ENCODE measurements around the gene LGI4.

Gene LGI4

DNA sequence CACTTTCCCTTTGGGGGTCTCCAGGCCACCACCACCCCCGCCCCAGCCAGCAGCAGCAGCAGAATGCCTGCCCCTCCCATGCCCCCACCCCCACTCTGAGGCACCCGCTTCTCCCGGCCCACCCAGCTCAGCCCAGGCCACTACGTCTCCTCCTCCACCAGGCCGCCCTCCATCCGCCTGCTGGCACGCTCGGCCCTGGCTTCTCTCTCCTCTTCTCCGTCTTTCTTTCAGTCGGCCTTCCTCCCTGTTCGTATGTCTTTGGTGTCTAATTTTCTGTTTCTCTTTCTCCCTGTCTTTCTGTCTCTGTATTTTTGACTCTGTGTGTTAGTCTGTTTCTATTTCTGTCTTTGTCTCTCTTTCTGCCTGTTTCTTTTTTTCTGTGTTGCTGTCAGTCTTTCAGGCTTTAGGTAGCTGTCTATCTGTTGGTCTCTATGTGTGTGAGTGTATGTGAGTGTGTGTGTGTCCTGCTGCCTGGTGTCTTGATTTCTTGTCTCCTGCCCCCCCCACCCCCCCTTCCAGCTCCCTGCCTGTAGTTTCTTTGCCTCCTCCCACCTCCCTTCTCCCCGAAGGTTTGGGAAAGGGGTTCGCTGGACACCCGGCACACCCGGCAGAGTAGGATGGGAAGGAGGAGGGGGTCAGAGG is at the start of gene LGI4:
TSS of gene LGI4 (minus strand) at position 459 of the 642 bp plus-strand sequence. CDS start at position 80, 379 bp downstream.
- DNase-seq = no peak

DNA sequence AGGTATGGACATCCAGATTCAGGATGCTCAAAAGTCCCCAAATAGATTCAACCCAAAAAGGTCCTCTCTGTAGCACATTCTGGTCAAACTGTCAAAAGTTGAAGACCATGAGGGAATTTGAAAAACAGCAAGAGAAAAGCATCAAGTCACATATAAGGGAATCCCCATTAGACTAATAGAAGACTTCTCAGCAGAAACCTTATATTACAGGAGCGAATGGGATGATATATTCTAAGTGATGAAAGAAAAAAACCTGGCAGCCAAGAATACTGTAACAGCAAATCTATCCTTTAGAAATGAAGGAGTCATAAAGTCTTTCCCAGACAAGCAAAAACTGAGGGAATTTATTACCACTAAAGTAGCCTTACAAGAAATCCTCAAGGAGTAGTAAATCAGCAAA is 49.4 kb upstream of the LGI4 start:
- no peak for DNase-seq

DNA sequence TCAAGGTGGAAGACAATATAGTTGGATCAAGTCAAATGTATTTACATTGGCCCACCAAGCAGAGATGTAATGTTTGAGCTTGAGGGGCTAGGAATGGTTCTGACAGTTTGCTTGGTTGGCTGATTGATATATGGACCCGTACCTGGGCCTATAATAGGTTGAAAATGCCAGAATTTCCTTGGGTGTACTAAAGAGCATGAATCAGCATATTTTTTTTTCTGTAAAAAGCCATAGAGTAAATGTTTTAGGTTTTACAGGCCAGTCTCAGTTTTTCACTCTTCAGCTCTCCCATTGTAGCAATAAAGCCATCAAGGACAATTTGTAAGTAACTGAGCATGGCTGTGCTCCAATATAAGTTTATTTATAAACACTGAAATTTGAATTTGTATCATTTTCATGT is 46.5 kb upstream of the LGI4 start:
- no peak for DNase-seq

GRCh38 chr19:35179830-35180229 is 45.0 kb upstream of the LGI4 start:
- no peak for DNase-seq

GRCh38 chr19:35178701-35179100 is 43.8 kb upstream of the LGI4 start:
- no peak for DNase-seq

DNA sequence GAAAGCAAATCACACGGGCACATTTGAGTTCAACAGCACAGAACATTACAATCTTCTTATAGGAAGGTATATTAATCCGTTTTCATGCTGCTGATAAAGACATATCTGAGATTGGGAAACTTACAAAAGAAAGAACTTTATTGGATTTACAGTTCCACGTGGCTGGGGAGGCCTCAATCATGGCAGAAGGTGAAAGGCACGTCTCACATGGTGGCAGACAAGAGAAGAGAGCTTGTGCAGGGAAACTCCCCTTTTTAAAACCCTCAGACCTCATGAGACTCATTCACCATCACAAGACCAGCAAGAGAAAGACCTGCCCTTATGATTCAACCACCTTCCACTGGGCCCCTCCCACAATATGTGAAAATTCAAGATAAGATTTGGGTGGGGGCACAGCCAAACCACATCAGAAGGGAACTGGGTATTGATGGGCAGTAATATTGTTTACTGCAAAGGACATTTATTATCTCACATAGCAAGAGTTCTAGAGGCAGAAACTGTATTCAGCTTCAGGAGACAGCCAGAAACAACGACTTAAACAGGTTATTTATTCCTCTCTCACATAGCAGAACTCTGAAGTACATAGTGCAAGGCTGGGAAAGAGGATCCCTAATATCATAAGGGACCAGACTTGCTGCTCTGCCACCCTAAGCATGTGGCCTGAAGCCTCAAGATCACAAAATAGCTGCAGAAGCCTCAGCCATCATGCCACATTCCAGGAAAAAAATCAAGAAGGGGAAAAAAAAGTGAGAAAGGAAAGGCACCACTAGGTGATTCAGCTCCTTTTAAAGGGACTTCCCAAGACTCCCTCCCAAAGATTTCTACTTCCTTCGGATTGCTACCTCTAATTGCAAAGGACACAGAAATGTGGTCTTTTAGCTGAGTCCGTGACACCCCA is 42.8 kb upstream of the LGI4 start:
- DNase-seq = no peak

GRCh38 chr19:35176181-35176570 is 41.3 kb upstream of the LGI4 start:
- no peak for DNase-seq

GRCh38 chr19:35174226-35174625 is 39.4 kb upstream of the LGI4 start:
- no peak for DNase-seq

- no peak for DNase-seq
Measured at GRCh38 chr19:35171730-35172129, 36.9 kb upstream of the LGI4 start.

GRCh38 chr19:35170359-35171061 is 35.7 kb upstream of the LGI4 start:
- DNase-seq = no peak

DNA sequence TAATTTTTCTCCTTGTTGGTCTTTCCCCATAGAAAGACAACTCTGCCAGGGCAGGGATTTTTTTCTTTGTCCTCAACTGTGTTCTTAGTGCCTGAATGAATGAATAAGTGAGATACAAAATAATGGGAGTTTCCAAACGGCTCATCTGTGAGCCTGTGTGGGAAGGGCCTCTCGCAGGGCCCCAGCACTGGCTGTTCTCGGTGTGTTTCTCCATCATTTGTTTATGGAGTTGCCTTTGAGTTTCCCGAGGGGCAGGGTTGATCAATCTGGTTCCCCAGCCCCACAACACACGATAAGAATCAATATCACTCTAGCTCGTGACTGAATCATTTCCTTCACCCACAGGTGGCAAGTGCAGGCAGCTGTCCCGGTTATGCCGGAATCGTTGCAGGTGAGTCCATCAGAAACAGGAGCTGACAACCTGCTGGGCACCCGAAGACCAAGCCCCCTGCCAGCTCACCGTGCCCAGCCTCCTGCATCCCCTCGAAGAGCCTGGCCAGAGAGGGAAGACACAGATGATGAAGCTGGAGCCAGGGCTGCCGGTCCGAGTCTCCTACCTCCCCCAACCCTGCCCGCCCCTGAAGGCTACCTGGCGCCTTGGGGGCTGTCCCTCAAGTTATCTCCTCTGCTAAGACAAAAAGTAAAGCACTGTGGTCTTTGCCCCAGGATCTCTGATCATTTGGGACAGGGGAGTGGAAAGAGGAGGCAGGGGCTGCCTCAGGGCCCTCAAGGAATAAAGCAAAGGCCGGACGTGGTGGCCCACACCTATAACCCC is 34.5 kb upstream of the LGI4 start:
- DNase-seq = no peak

- DNase-seq = no peak
Measured at GRCh38 chr19:35168196-35168595, 33.3 kb upstream of the LGI4 start.

- no peak for DNase-seq
Measured at GRCh38 chr19:35167251-35168119, 32.6 kb upstream of the LGI4 start.

GRCh38 chr19:35166100-35167063 is 31.5 kb upstream of the LGI4 start:
- no peak for DNase-seq

GRCh38 chr19:35165200-35166058 is 30.6 kb upstream of the LGI4 start:
- no peak for DNase-seq

GRCh38 chr19:35164418-35164817 is 29.6 kb upstream of the LGI4 start:
- no peak for DNase-seq

DNA sequence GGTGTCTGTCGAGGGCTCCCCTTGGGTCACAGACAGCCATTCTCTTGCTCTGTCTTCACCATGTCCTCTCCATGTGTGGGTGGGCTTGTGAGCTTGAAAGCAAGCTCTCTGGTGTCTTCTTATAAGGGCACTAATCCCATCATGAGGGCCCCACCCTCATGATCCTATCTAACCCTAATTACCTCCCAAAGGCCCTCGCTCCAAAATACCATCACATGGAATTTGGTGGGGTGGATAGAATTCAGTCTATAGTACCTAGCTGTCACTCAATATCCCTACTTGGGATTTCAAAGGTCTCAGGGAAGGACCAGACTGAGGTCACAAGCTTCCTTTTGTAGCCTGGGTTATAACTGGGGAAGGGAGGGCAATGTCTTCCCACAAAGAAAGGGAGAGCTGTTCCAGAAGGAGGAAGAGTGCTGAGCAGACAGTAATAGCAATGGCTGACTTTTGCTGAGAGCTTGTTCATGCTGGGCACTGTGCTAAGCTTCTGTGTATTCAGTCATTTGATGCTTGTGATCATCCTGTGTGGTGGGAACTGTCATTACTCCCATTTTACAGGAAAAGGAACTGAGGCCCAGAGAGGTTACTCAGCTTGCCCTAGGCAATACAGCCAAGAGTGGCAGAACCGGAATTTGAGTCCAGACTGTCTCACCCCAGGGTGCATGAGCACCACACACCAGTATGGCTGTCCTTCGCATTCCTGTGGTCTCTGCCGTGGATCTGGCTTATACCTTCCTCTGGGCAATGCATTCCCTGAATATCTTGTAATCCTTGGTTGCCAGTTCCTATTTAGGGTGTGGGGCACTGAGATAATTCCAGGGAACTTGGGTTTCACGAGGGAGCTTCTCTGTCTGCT is 27.8 kb upstream of the LGI4 start:
- no peak for DNase-seq

- DNase-seq = no peak
Measured at GRCh38 chr19:35161434-35161743, 26.5 kb upstream of the LGI4 start.

All from NCI-H1092 treated with DMSO at 0.1 percent for 48 hours (cell line).